Parathyroid adenoma (tissue), 2 donors: ENCODE data around the gene BAIAP2.

ENCODE experiments used
- H2AFZ ChIP-seq: fragments of 300-600 bp; sonication (generic); one replicate; pipeline ENCODE4 v1.7.0; 2017; ENCODE audit warnings: antibody characterized with exemption, mild to moderate bottlenecking
- H3K27ac ChIP-seq: fragments of 300-600 bp; sonication (generic); one replicate; pipeline ENCODE4 v1.7.0; 2017
- H3K27me3 ChIP-seq: fragments of 300-600 bp; sonication (generic); one replicate; pipeline ENCODE4 v1.7.0; 2017; ENCODE audit warnings: low read length; ENCODE audit not compliant: control insufficient read depth, insufficient read depth
- H3K36me3 ChIP-seq: fragments of 300-600 bp; sonication (generic); one replicate; pipeline ENCODE4 v1.7.0; 2017; ENCODE audit warnings: low read length; ENCODE audit not compliant: control insufficient read depth, insufficient read depth
- H3K4me1 ChIP-seq: fragments of 300-600 bp; sonication (generic); one replicate; pipeline ENCODE4 v1.7.0; 2017; ENCODE audit warnings: control low read depth
- H3K4me2 ChIP-seq: fragments of 300-600 bp; sonication (generic); one replicate; pipeline ENCODE4 v1.7.0; 2017; ENCODE audit warnings: low read length
- H3K4me3 ChIP-seq: fragments of 300-600 bp; sonication (generic); one replicate; pipeline ENCODE4 v1.7.0; 2017; ENCODE audit warnings: low read depth, low read length
- H3K79me2 ChIP-seq: fragments of 300-600 bp; sonication (generic); one replicate; pipeline ENCODE4 v1.7.0; 2017; ENCODE audit warnings: control low read depth
- H3K9ac ChIP-seq: fragments of 300-600 bp; sonication (generic); one replicate; pipeline ENCODE4 v1.7.0; 2017; ENCODE audit warnings: mild to moderate bottlenecking
- H3K9me3 ChIP-seq: fragments of 300-600 bp; sonication (generic); one replicate; pipeline ENCODE4 v1.7.0; 2017; ENCODE audit warnings: low read length; ENCODE audit not compliant: control insufficient read depth
- TF ChIP-seq, protein P1 (sequence below): fragments of 300-600 bp; sonication (generic); IDR thresholded peaks from one replicate; pipeline ENCODE4 v1.7.0; 2017; ENCODE audit warnings: antibody characterized with exemption, mild to moderate bottlenecking
- donor health status: primary hyperparathyroidism.

The BAIAP2 gene

DNA sequence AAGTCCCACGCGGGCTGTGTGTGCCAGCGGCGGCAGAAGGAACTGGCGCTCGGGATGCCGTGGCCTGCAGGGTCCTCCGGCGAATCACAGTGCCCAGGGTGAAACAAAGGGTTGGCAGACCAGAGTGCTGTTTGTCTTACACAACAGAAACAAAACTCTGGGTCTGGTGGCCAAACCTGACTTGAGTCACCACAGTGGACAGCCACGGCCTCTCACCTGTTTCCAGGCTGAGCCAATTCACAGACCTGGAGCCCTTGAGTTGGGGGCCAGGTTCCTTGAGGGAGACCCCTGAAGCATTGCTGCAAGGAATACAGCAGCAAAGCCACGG lies 45.4 kb upstream of the BAIAP2 start:
- peak overlapping the region; percentile 2 for H2AFZ ChIP-seq
- no peak overlapping the region for H3K4me3 ChIP-seq
- no peaks in the 10 kb centered on the region for H3K9me3 ChIP-seq
- H3K4me2 ChIP-seq, result peak overlapping the region; percentile 62
- H3K27ac ChIP-seq, result no peak overlapping the region
- H3K27me3 ChIP-seq, result no peaks in the 10 kb centered on the region
- H3K9ac ChIP-seq, result no peak overlapping the region
- no peaks in the 10 kb centered on the region for H3K79me2 ChIP-seq
- H3K4me1 ChIP-seq, result peaks cover 18% of the 10 kb centered on the region
- TF ChIP-seq, protein P1, sequence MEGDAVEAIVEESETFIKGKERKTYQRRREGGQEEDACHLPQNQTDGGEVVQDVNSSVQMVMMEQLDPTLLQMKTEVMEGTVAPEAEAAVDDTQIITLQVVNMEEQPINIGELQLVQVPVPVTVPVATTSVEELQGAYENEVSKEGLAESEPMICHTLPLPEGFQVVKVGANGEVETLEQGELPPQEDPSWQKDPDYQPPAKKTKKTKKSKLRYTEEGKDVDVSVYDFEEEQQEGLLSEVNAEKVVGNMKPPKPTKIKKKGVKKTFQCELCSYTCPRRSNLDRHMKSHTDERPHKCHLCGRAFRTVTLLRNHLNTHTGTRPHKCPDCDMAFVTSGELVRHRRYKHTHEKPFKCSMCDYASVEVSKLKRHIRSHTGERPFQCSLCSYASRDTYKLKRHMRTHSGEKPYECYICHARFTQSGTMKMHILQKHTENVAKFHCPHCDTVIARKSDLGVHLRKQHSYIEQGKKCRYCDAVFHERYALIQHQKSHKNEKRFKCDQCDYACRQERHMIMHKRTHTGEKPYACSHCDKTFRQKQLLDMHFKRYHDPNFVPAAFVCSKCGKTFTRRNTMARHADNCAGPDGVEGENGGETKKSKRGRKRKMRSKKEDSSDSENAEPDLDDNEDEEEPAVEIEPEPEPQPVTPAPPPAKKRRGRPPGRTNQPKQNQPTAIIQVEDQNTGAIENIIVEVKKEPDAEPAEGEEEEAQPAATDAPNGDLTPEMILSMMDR, result no peak
- no peaks in the 10 kb centered on the region for H3K36me3 ChIP-seq

DNA sequence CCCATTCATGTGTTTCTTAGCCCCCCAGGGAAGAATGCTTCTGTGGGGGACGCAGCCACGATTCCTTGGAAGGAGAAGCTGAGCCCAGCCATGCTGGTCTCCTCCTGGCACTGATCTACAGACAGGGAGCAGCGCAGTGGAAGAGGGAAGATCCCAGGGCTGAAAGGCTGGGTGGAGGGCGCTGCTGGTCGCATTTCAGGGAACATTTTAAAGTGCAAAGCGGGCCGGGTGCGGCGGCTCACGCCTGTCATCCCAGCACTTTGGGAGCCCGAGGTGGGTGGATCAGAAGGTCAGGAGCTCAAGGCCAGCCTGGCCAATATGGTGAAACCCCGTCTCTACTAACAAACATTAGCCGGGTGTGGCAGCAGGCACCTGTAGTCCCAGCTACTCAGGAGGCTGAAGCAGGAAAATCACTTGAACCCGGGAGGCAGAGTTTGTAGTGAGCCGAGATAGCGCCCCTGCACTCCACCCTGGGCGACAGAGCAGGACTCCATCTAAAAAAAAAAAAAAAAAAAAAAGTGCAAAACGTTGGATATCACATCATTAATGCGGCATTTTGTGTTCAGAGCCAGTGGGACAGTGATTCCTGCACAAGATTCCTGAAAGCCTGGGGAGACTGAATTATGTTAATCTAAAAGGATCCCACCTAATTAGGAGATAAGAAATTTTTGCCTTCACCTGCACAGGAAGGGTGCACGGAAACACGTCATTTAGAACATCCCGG lies 43.9 kb upstream of the BAIAP2 start:
- peaks cover 18% of the 10 kb centered on the region for H3K4me1 ChIP-seq
- no peaks in the 10 kb centered on the region for H3K36me3 ChIP-seq
- no peaks in the 10 kb centered on the region for H3K9me3 ChIP-seq
- no peaks in the 10 kb centered on the region for H3K79me2 ChIP-seq
- H3K27ac ChIP-seq, result no peak overlapping the region
- H3K27me3 ChIP-seq, result no peaks in the 10 kb centered on the region
- TF ChIP-seq, protein P1, result no peak
- H3K4me3 ChIP-seq, result peak overlapping the region; percentile 60
- H3K9ac ChIP-seq, result no peak overlapping the region
- peak overlapping the region; percentile 74 for H3K4me2 ChIP-seq
- H2AFZ ChIP-seq, result peak overlapping the region; percentile 94

DNA sequence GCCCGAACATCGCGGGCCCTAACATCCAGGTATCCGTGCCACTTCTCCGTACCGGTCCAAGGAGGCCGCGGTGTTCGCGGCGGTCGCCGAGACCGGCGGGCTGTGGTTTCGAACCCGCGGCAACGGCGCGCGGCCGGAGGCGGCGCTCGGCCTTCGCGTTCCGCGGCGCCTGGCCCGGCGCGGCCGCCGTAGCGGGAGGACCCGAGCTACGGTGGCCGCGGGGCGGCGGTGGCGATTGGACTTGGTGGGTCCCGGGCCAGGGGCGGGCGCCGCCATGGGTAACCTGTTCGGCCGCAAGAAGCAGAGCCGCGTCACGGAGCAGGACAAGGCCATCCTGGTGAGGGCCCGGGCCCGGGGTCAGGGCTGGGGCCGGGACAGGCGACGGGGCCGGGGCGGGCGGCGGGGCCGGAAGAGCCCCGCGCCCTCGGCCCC lies 43.3 kb upstream of the BAIAP2 start, which contains the start of gene CHMP6:
Gene CHMP6 (plus strand): TSS at position 197 of the 432 bp plus-strand sequence. CDS start 78 bp downstream, at position 275.
- H3K36me3 ChIP-seq, result no peaks in the 10 kb centered on the region
- no peaks in the 10 kb centered on the region for H3K79me2 ChIP-seq
- H3K4me2 ChIP-seq, result peak within 1 kb of the TSS; percentile 95
- TF ChIP-seq, protein P1, result no peak
- no peaks in the 10 kb centered on the region for H3K27me3 ChIP-seq
- H2AFZ ChIP-seq, result peak within 1 kb of the TSS; percentile 94
- peak within 1 kb of the TSS; percentile 63 for H3K4me3 ChIP-seq
- H3K9me3 ChIP-seq, result no peaks in the 10 kb centered on the region
- H3K9ac ChIP-seq, result peak within 1 kb of the TSS; percentile 28
- peaks cover 18% of the 10 kb centered on the region for H3K4me1 ChIP-seq
- no peak within 1 kb of the TSS for H3K27ac ChIP-seq

DNA sequence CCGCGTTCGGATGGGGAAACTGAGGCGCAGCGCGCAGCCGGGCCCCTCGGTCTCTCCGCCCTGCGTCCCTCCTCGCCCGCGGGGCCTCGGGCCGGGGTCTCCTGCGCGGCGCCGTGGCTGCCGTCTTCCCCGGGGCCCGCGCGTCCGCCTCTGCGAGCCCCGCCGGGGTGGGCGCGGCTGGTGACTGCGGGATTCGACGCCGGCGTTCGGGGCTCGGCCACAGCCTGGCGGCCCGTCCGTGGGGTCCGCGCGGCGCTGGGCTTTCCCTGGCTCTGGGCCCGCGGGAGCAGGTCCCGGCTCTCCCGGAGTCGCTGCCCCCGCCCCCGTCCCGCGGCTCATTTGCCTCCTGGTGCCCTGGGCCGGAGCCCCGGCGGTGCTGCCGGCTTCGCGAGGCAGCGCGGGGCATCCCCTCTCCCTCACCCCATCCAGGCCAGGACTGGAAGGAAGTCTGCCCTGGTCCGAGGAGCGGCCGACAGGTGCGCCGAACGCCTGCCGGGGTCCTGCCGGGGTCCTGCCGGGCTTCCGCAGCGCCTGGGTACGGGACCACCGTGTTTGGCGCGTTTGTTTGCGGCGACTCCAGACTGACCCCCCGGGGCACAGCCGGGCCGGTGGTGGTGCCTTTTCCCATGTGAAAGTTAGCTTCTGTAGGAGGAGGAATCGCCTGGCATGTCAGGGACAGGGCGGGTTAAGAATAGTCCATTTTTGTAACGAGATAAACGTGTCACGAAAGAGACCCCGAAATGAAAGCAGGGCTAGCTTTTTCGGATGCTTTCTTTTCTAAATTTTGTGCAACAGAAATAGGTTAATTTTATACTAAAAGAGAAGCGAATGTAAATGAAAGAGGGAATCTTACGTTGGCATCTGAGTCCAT lies 42.6 kb upstream of the BAIAP2 start:
- peak overlapping the region; percentile 63 for H3K4me3 ChIP-seq
- H3K79me2 ChIP-seq, result no peaks in the 10 kb centered on the region
- H3K4me1 ChIP-seq, result peaks cover 18% of the 10 kb centered on the region
- H3K9ac ChIP-seq, result no peak overlapping the region
- H3K36me3 ChIP-seq, result no peaks in the 10 kb centered on the region
- peak overlapping the region; percentile 50 for H2AFZ ChIP-seq
- peak overlapping the region; percentile 95 for H3K4me2 ChIP-seq
- no peaks in the 10 kb centered on the region for H3K9me3 ChIP-seq
- H3K27me3 ChIP-seq, result no peaks in the 10 kb centered on the region
- TF ChIP-seq, protein P1, result no peak
- H3K27ac ChIP-seq, result no peak overlapping the region
